Measurements from ENCODE around the gene SSBP3. TPM values are rescaled to one million over a fixed set of nuclear protein-coding genes. Genes with fewer than 3 reads are reported as not detected.
A peak's percentile ranks its signal among the peaks of the same experiment; 100 is the strongest.
"Not testable (repeated sequence)": the region's sequence is repeated elsewhere in the genome, so short reads cannot be mapped to it uniquely, and the experiment has no call there.

SSBP3 gene
- total and polyA plus RNA-seq, 5 experiments from 2014 or later, result 16.1 to 93.8 (median 19.8) TPM

DNA sequence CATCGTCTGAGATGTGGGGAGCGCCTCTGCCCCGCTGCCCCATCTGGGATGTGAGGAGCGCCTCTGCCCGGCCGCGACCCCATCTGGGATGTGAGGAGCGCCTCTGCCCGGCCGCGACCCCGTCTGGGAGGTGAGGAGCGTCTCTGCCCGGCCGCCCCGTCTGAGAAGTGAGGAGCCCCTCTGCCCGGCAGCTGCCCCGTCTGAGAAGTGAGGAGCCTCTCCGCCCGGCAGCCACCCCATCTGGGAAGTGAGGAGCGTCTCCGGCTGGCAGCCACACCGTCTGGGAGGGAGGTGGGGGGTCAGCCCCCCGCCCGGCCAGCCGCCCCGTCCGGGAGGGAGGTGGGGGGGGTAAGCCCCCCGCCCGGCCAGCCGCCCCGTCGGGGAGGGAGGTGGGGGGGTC, 173.0 kb downstream of the SSBP3 start:
- Mint-ChIP-seq H3K4me1 (peaks cover 6 to 20% (median 13%) of the 10 kb centered on the region in 4 donors), H3K36me3 (peaks cover 0 to 32% (median 15%) of the 10 kb centered on the region in 3 donors)
- H3K27me3 Mint-ChIP-seq, H3K4me3 Mint-ChIP-seq, H3K27ac Mint-ChIP-seq, DNase-seq, H3K9me3 Mint-ChIP-seq, ATAC-seq, POLR2A ChIA-PET: not testable (repeated sequence)

DNA sequence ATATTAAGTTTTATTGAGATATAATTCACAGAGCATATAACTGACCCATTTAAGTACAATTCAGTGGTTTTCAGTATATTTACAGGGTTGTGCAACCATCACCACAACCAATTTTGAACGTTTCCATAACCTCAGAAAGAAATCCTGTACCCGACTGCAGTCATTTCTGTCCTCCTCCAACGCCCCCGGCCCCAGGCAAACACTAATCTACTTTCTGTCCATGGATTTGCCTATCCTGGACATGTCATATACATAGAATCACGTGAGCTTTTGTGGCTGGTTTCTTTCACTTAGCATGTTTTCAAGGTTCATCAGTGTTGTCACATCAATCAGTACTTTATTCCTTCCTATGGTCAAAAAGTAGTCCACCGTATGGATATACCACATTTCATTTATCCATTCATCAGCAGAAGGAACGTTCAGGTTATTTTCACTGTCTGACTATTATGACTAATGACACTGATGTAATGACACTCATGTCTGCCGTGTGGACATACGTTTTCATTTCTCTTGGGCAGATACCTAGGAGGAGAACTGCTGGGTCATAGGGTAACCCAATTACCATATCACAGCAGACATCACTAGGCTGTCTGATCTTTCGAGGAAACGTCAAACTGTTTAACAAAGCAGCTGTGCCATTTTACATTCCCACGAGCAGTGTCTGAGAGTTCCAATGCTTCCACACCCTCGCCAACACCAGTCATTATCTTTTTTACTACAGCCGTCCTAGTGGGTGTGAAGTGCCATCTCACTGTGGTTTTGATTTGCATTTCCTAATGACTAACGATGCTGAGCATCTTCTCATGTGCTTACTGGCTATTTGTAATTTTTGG, 175.5 kb downstream of the SSBP3 start:
- DNase-seq (no peak), ATAC-seq (no peak)
- POLR2A ChIA-PET, result no interaction called here
- Mint-ChIP-seq H3K4me3 (no peak overlapping the region), H3K4me1 (peaks cover 4 to 20% (median 11%) of the 10 kb centered on the region in 4 donors), H3K27ac (peak overlapping the region in 9 of 10 donors; percentile 9 to 65 (median 45)), H3K36me3 (peaks cover 0 to 34% (median 7%) of the 10 kb centered on the region in 3 donors), H3K27me3 (no peaks in the 10 kb centered on the region), H3K9me3 (no peaks in the 10 kb centered on the region)

DNA sequence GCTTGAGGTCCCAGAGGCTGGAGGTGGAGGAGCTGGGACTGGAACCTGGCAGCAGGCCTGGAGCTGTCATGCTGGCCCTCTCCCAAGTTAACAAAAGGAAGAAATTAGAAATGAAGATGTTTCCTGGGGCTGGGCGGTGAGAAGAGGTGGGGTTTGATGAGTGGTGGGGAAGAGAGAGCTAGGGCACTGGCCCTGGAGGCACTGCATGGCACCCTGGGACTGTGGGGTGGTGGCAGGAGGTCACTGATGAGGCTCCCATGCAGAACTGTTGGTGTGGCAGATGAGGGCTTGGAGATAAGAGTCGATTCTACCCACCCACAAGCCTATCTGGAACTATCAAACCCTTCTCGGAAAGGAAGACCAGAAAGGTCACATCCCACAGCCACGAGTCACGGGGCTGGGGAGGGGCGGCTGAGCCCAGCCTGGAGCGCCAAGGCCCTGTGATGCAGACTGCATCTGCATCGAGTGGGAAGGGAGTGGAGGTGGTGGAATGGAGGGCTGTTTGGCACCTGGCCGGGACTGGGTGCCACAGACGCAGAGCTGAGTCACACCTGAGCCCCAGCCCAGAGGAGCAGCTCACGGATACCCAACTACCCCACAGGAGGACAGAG, 176.8 kb downstream of the SSBP3 start:
- Mint-ChIP-seq H3K27ac (peak overlapping the region in 7 of 10 donors; percentile 22 to 74 (median 44)), H3K36me3 (peaks cover 0 to 40% (median 3%) of the 10 kb centered on the region in 3 donors), H3K9me3 (no peaks in the 10 kb centered on the region), H3K4me1 (peaks cover 2 to 16% (median 9%) of the 10 kb centered on the region in 4 donors), H3K4me3 (peak overlapping the region in 1 of 10 donors; percentile 19), H3K27me3 (no peaks in the 10 kb centered on the region)
- ATAC-seq (no peak), DNase-seq (no peak)
- POLR2A ChIA-PET, result interaction anchor here (0.6 kb wide), 1 partner anchor 48 kb away, joined by 3 read pairs; no protein-coding TSS in a partner anchor

DNA sequence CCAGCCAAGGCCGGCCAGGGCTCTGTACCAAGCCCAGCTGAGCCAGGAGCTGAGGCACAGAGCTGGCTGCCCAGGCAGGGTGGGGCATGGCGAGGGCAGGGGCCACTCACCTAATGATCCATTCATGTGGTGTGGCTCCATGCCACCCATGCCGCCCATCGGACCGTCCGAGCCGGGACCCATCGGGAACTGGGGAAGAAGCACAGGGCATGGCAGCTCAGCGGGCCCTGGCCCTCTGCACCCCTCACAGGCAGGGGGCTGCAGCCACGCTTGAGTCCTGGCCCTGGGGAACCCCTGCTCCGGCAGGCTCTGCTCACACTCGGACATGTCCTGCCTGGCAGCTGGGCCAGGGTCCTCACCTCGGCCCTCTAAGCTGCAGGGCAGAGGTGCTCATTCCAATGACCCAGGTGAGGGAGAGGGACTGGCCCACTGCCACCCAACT, 177.5 kb downstream of the SSBP3 start:
- peaks cover 0 to 38% (median 3%) of the 10 kb centered on the region in 3 donors for H3K36me3 Mint-ChIP-seq
- H3K27ac Mint-ChIP-seq, result no peak overlapping the region
- H3K4me1 Mint-ChIP-seq, result peaks cover 2 to 21% (median 9%) of the 10 kb centered on the region in 4 donors
- H3K27me3 Mint-ChIP-seq, result no peaks in the 10 kb centered on the region
- H3K4me3 Mint-ChIP-seq, result no peak overlapping the region
- POLR2A ChIA-PET, result no interaction called here
- ATAC-seq, result no peak
- no peak for DNase-seq
- H3K9me3 Mint-ChIP-seq, result no peaks in the 10 kb centered on the region

DNA sequence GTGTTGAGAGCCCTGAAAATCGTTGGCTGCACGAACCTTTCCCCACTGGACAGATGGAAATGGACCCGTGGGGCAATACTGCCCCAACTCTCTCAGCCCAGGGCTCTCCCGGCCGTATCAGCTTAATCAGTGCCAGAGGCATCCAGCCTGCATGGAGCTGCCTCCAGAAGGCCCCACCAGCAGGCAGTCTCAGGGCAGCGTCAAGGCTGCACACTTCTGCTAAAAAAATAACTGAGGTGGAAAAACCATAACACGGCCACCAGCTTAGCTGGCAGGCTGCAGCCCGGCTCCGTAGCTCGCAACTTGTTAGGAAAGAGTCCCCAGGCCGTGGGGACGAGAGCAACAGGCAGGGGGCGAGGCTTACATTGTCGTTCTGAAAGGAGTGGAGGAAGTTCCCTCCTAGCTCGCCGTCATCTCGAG, 178.3 kb downstream of the SSBP3 start:
- H3K9me3 Mint-ChIP-seq, result no peaks in the 10 kb centered on the region
- H3K27me3 Mint-ChIP-seq, result no peaks in the 10 kb centered on the region
- POLR2A ChIA-PET, result interaction anchor here (0.6 kb wide), 1 partner anchor 44 kb away, joined by 3 read pairs; no protein-coding TSS in a partner anchor
- H3K4me3 Mint-ChIP-seq, result no peak overlapping the region
- H3K36me3 Mint-ChIP-seq, result peaks cover 0 to 38% (median 3%) of the 10 kb centered on the region in 3 donors
- peak overlapping the region in 7 of 10 donors; percentile 19 to 68 (median 60) for H3K27ac Mint-ChIP-seq
- peaks cover 2 to 25% (median 9%) of the 10 kb centered on the region in 4 donors for H3K4me1 Mint-ChIP-seq
- no peak for DNase-seq
- no peak for ATAC-seq

DNA sequence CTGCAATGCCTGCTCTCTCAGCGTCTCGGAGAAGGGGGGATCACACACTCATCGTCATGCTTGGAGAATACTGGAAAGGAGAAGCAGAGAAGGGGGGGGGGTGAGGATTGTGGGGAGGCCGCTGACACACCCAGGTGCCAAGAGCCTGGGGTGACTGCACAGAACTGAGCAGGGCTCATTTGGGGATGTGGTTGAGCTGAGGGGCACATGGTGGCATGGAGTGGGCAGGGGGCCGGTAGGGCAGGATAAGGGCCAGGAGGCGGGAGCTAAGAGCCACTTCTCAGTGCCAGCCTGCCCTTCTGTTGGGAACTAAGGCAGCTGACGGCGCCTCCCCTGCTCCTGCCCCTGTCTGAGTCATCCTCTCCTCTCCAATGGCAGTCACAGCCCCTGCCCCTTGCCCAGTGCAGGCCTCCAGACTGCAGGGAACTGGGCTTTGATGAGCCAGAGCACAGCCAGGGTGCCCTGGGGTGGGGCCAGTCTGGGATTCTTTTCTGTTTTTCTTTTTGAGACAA, 179.0 kb downstream of the SSBP3 start:
- peaks cover 5 to 33% (median 13%) of the 10 kb centered on the region in 4 donors for H3K4me1 Mint-ChIP-seq
- peaks cover 0 to 38% (median 3%) of the 10 kb centered on the region in 3 donors for H3K36me3 Mint-ChIP-seq
- ATAC-seq (no peak), DNase-seq (no peak)
- H3K27ac Mint-ChIP-seq, result peak overlapping the region in 6 of 10 donors; percentile 10 to 68 (median 58)
- H3K27me3 Mint-ChIP-seq, result no peaks in the 10 kb centered on the region
- H3K9me3 Mint-ChIP-seq, result no peaks in the 10 kb centered on the region
- no peak overlapping the region for H3K4me3 Mint-ChIP-seq
- POLR2A ChIA-PET, result interaction anchor here (0.6 kb wide), 2 partner anchors 44 to 86 kb away, joined by 3 to 8 read pairs; no protein-coding TSS in a partner anchor

DNA sequence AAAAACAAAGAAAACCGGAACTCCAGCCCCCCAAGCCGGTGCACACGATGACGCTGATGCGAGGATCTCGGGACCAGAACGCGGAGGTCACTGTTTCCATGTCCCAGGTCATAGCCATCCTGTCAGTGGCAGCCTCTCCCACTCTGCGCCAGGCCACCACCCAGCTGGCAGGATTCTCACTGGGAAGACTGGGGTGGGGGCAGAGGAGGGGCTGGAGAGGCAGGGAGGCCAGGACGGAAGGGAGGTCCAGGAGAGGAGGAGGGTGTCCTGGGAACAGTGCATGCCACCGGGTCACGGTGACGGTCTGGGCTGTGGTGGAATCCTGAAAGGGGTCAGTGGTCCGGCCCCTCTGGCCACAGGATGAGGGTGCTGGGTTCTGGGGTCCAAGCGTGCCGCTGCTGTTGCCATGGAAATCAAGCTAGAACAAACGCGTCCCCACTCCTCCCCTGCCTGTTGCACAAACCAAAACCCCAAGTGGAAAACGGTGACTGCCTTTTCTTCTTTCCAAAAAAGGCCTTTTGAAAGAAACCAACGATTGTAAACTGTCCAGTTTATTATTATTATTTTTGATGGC, 180.1 kb downstream of the SSBP3 start:
- Mint-ChIP-seq H3K4me3 (no peak overlapping the region), H3K9me3 (no peaks in the 10 kb centered on the region), H3K36me3 (peaks cover 0 to 42% (median 3%) of the 10 kb centered on the region in 3 donors), H3K27me3 (no peaks in the 10 kb centered on the region), H3K4me1 (peaks cover 9 to 38% (median 17%) of the 10 kb centered on the region in 4 donors), H3K27ac (peak overlapping the region in 2 of 10 donors; percentile 29 to 47)
- POLR2A ChIA-PET, result interaction anchor here (0.5 kb wide), 1 partner anchor 23 kb away, joined by 6 read pairs; no protein-coding TSS in a partner anchor
- ATAC-seq (no peak), DNase-seq (no peak)

DNA sequence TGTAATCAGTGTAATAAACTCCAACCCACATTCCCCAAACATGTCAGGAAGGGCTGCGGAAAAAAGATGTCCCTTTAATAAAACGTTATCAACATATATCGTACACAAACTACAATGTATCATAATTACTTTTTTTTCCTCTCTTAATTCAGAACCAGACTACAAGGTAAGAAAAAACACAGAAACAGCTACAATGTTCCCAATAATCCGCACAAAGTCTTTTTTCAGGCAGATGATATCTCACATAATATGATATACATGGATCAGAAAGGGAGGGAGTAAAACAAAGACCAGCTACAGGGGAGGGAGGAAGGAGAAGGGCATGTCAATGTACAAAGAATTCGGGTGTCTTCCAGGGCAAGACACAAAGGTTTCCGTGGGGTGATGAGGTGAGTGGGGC, 180.8 kb downstream of the SSBP3 start:
- no peak overlapping the region for H3K4me3 Mint-ChIP-seq
- POLR2A ChIA-PET, result interaction anchor here (0.5 kb wide), 1 partner anchor 22 kb away, joined by 6 read pairs; no protein-coding TSS in a partner anchor
- H3K4me1 Mint-ChIP-seq, result peaks cover 9 to 38% (median 13%) of the 10 kb centered on the region in 4 donors
- no peaks in the 10 kb centered on the region for H3K9me3 Mint-ChIP-seq
- H3K27ac Mint-ChIP-seq, result peak overlapping the region in 4 of 10 donors; percentile 29 to 57 (median 38)
- H3K36me3 Mint-ChIP-seq, result peaks cover 0 to 42% (median 3%) of the 10 kb centered on the region in 3 donors
- H3K27me3 Mint-ChIP-seq, result no peaks in the 10 kb centered on the region
- ATAC-seq (no peak), DNase-seq (no peak)

DNA sequence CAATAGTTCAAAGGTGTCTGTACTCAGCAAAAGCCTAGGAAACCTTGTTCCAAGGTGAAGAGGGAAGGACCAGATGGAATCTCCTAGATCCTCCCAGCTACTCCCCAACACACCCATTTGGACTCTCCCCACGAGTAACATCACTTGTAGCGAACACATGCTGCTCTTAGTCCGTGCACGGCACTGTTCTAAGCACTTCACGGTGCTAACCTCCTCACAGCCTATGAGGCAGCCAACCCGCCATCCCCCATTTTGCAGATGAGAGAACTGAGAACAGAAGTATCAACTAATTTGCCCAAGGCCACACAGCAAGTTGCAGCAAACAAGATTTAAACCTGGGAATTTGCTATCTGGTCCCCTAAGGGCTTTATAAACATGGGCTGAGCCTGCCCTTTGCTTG, 182.0 kb downstream of the SSBP3 start:
- peaks cover 0 to 51% (median 3%) of the 10 kb centered on the region in 3 donors for H3K36me3 Mint-ChIP-seq
- peaks cover 6 to 36% (median 15%) of the 10 kb centered on the region in 4 donors for H3K4me1 Mint-ChIP-seq
- no peaks in the 10 kb centered on the region for H3K9me3 Mint-ChIP-seq
- no peak overlapping the region for H3K4me3 Mint-ChIP-seq
- DNase-seq (no peak), ATAC-seq (no peak)
- H3K27ac Mint-ChIP-seq, result peak overlapping the region in 6 of 10 donors; percentile 20 to 85 (median 72)
- POLR2A ChIA-PET, result interaction anchor here (1.2 kb wide), 1 partner anchor 25 kb away, joined by 3 read pairs; no protein-coding TSS in a partner anchor
- no peaks in the 10 kb centered on the region for H3K27me3 Mint-ChIP-seq

DNA sequence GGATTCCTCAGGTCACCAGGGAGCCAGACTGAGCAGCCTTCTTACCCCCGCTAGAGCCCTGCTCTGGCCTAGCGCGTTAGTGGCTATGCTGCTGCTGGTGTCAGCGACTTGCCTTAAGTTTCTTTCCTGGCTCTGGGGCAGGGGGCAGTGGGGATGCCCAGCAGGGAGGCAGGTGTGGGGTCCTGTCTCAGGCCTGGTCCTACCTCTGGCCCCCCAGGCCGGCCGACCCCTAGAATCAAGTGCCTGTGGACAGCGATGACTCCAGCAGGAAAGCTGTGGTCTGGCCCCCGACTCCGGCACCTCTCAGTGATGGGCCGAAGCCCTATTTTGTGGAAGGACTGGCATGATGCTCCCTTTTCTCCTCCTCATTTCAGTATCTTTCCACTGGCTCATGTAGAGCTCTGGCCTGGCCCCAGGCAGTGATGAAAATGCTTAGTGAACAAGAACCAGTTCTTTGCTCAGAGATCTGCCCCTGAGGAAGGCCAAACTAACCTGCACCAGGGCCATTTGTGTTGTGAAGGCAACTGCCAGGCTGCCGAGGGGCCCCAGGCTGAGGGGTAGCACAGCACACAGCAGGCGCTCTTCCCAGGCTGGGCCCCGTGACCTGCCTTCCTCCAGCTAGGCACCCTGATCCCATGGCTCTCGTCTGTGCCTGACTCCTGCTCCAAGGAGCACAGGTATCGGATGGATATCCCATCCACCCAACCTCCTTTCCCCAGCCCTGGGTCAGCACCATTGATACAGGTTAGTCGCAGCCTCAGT, 182.6 kb downstream of the SSBP3 start:
- H3K4me3 Mint-ChIP-seq, result no peak overlapping the region
- DNase-seq (no peak), ATAC-seq (no peak)
- no peaks in the 10 kb centered on the region for H3K9me3 Mint-ChIP-seq
- H3K27me3 Mint-ChIP-seq, result no peaks in the 10 kb centered on the region
- peak overlapping the region in 6 of 10 donors; percentile 20 to 85 (median 72) for H3K27ac Mint-ChIP-seq
- peaks cover 6 to 39% (median 15%) of the 10 kb centered on the region in 4 donors for H3K4me1 Mint-ChIP-seq
- POLR2A ChIA-PET, result interaction anchor here (0.5 to 1.2 kb wide), 2 partner anchors 24 to 181 kb away, joined by 3 to 4 read pairs; no protein-coding TSS in a partner anchor
- H3K36me3 Mint-ChIP-seq, result peaks cover 2 to 53% (median 3%) of the 10 kb centered on the region in 3 donors

DNA sequence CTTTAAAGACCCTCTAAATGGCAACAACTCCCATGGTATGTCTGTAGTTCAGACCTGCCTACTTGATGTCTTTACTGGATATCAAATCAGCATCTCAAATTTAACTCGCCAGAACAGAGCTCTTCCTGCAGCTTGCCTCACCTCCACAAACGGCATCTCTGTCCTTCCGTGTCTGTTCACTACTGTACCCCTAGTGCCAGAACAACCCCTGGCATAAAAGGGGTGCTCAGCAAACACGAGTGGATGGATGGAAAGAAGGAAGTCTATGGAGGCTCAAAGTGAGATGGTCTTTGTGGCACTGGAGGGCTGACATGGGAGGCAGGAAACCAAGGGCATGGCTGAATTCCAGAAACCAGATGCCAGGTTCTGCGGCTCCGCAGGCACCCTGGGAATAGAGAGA, 183.5 kb downstream of the SSBP3 start:
- Mint-ChIP-seq H3K4me3 (no peak overlapping the region), H3K36me3 (peaks cover under 1 to 56% (median 5%) of the 10 kb centered on the region in 3 donors), H3K27ac (peak overlapping the region in 9 of 10 donors; percentile 8 to 92 (median 57)), H3K4me1 (peaks cover 6 to 40% (median 15%) of the 10 kb centered on the region in 4 donors), H3K27me3 (no peaks in the 10 kb centered on the region), H3K9me3 (no peaks in the 10 kb centered on the region)
- POLR2A ChIA-PET, result interaction anchor here (0.8 to 1.4 kb wide), 2 partner anchors 175 to 185 kb away, joined by 4 to 6 read pairs; no protein-coding TSS in a partner anchor
- no peak for ATAC-seq
- DNase-seq, result no peak

Measured in naive thymus-derived CD8-positive, alpha-beta T cell (primary cell).